ENCODE results near the gene RTKN2.

Gene RTKN2

GRCh38 chr10:62147425-62147824 lies 121.2 kb downstream of the RTKN2 start:
- no peaks in the 10 kb centered on the region for H3K79me2 ChIP-seq (ENCODE audit: insufficient read depth, low read depth)
- H3K36me3 ChIP-seq (ENCODE audit: insufficient read depth): no peaks in the 10 kb centered on the region
- H3K4me2 ChIP-seq: no peak overlapping the region
- no peak overlapping the region for H2AFZ ChIP-seq (ENCODE audit: low read depth)
- no peaks in the 10 kb centered on the region for H3K27me3 ChIP-seq (ENCODE audit: insufficient read depth, low read depth)
- no peak for TF ChIP-seq CTCF (conservative IDR thresholded peaks at IDR 0.05; ENCODE audit: low read depth, low read length)
- no peak overlapping the region for H3K9ac ChIP-seq
- no peak overlapping the region for H3K27ac ChIP-seq
- no peaks in the 10 kb centered on the region for H4K20me1 ChIP-seq (ENCODE audit: insufficient read depth)
- no peak overlapping the region for H3K4me3 ChIP-seq (IDR thresholded peaks at IDR 0.05; ENCODE audit: insufficient read depth, low read depth, low read length)
- H3K4me1 ChIP-seq (ENCODE audit: low read depth, poor library complexity, severe bottlenecking): no peaks in the 10 kb centered on the region

- Histone ChIP-seq H2AFZ (ENCODE audit: low read depth) (no peak overlapping the region), H3K27ac (no peak overlapping the region), H3K27me3 (ENCODE audit: insufficient read depth, low read depth) (no peaks in the 10 kb centered on the region)
Observed at GRCh38 chr10:62136931-62137330, 131.7 kb downstream of the RTKN2 start.

GRCh38 chr10:62133618-62134017 lies 135.0 kb downstream of the RTKN2 start:
- H2AFZ ChIP-seq (ENCODE audit: low read depth): no peak overlapping the region
- no peaks in the 10 kb centered on the region for H3K79me2 ChIP-seq (ENCODE audit: insufficient read depth, low read depth)
- no peak overlapping the region for H3K27ac ChIP-seq
- no peaks in the 10 kb centered on the region for H4K20me1 ChIP-seq (ENCODE audit: insufficient read depth)
- H3K4me3 ChIP-seq (IDR thresholded peaks at IDR 0.05; ENCODE audit: insufficient read depth, low read depth, low read length): no peak overlapping the region
- H3K36me3 ChIP-seq (ENCODE audit: insufficient read depth): no peaks in the 10 kb centered on the region
- no peak overlapping the region for H3K9ac ChIP-seq
- no peak for TF ChIP-seq CTCF (conservative IDR thresholded peaks at IDR 0.05; ENCODE audit: low read depth, low read length)
- H3K4me2 ChIP-seq: no peak overlapping the region
- no peaks in the 10 kb centered on the region for H3K27me3 ChIP-seq (ENCODE audit: insufficient read depth, low read depth)
- H3K4me1 ChIP-seq (ENCODE audit: low read depth, poor library complexity, severe bottlenecking): no peaks in the 10 kb centered on the region

More at GRCh38 chr10:62136931-62137330, 131.7 kb downstream of the RTKN2 start:
- Histone ChIP-seq H3K79me2 (ENCODE audit: insufficient read depth, low read depth) (no peaks in the 10 kb centered on the region), H4K20me1 (ENCODE audit: insufficient read depth) (no peaks in the 10 kb centered on the region), H3K4me3 (IDR thresholded peaks at IDR 0.05; ENCODE audit: insufficient read depth, low read depth, low read length) (no peak overlapping the region), H3K4me2 (no peak overlapping the region), H3K4me1 (ENCODE audit: low read depth, poor library complexity, severe bottlenecking) (no peaks in the 10 kb centered on the region), H3K36me3 (ENCODE audit: insufficient read depth) (no peaks in the 10 kb centered on the region), H3K9ac (no peak overlapping the region)
- no peak for TF ChIP-seq CTCF (conservative IDR thresholded peaks at IDR 0.05; ENCODE audit: low read depth, low read length)

All from KMS-11 (cell line).